ENCODE results near the gene SMIM41. TPM values are rescaled to one million over a fixed set of nuclear protein-coding genes. Genes with fewer than 3 reads are reported as not detected.
A peak's percentile ranks its signal among the peaks of the same experiment; 100 is the strongest.

SMIM41 gene
- total RNA-seq, 1 donor from 2014 or later = 4.3 TPM

- Histone ChIP-seq H3K27ac (no peak overlapping the region), H3K4me1 (peaks cover 42% of the 10 kb centered on the region), H3K4me3 (no peak overlapping the region), H3K9me3 (no peaks in the 10 kb centered on the region), H3K36me3 (no peaks in the 10 kb centered on the region), H3K27me3 (ENCODE audit: low read depth) (peaks cover 6% of the 10 kb centered on the region)
- ATAC-seq (no peak), DNase-seq (no peak)
- intact Hi-C loops (cut with DNase I) = no loop called here
- no peak for TF ChIP-seq CTCF (IDR thresholded peaks at IDR 0.05)
Observed at GRCh38 chr12:52123487-52124186, 44.1 kb downstream of the SMIM41 start.

DNA sequence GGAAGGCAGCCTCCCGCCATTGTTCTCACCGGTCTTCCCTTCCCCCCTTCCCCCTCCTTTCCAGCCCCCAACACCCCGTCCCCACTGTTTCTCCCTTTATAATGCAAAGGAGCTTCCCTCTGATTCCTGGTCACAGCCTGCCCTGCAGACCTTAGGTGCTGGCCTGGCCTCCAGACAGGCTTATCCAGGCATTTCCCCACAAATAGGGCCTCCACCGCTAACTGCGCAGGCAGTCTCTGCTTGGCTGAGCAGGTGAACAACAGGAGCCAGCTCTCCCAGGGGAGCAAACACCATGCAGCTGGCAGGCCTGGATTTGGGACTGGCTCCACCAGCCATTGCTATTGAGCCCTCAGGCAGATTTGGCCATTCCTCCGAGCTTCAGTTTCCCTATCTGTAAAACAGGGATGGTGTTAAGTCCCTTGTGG is 46.0 kb downstream of the SMIM41 start:
- TF ChIP-seq CTCF (IDR thresholded peaks at IDR 0.05) = no peak
- Histone ChIP-seq H3K36me3 (no peaks in the 10 kb centered on the region), H3K27me3 (ENCODE audit: low read depth) (peaks cover 6% of the 10 kb centered on the region), H3K27ac (peak overlapping the region; percentile 87), H3K4me1 (peaks cover 36% of the 10 kb centered on the region), H3K9me3 (no peaks in the 10 kb centered on the region), H3K4me3 (no peak overlapping the region)
- intact Hi-C loops (cut with DNase I) = no loop called here
- DNase-seq = no peak
- no peak for ATAC-seq

GRCh38 chr12:52126050-52126604 is 46.6 kb downstream of the SMIM41 start:
- Histone ChIP-seq H3K4me1 (peaks cover 36% of the 10 kb centered on the region), H3K9me3 (no peaks in the 10 kb centered on the region), H3K36me3 (no peaks in the 10 kb centered on the region), H3K27ac (peak overlapping the region; percentile 87), H3K4me3 (no peak overlapping the region), H3K27me3 (ENCODE audit: low read depth) (peaks cover 6% of the 10 kb centered on the region)
- intact Hi-C loops (cut with DNase I) = no loop called here
- no peak for TF ChIP-seq CTCF (IDR thresholded peaks at IDR 0.05)
- no peak for ATAC-seq
- no peak for DNase-seq

- intact Hi-C loops (cut with DNase I) = no loop called here
- Histone ChIP-seq H3K4me1 (peaks cover 36% of the 10 kb centered on the region), H3K9me3 (no peaks in the 10 kb centered on the region), H3K4me3 (no peak overlapping the region), H3K27me3 (ENCODE audit: low read depth) (no peaks in the 10 kb centered on the region), H3K27ac (peak overlapping the region; percentile 87), H3K36me3 (no peaks in the 10 kb centered on the region)
- ATAC-seq (peak; percentile 62 to 63), DNase-seq (no peak)
- no peak for TF ChIP-seq CTCF (IDR thresholded peaks at IDR 0.05)
Observed at GRCh38 chr12:52126605-52127578, 47.4 kb downstream of the SMIM41 start.

- H3K27me3 ChIP-seq (ENCODE audit: low read depth) = no peaks in the 10 kb centered on the region
- no peak overlapping the region for H3K4me3 ChIP-seq
- no peak for TF ChIP-seq CTCF (IDR thresholded peaks at IDR 0.05)
- H3K4me1 ChIP-seq = peaks cover 36% of the 10 kb centered on the region
- H3K36me3 ChIP-seq = no peaks in the 10 kb centered on the region
- intact Hi-C loops (cut with DNase I) = no loop called here
- H3K9me3 ChIP-seq = no peaks in the 10 kb centered on the region
- H3K27ac ChIP-seq = peak overlapping the region; percentile 87
- DNase-seq (no peak), ATAC-seq (no peak)
Observed at GRCh38 chr12:52127683-52128450, 48.4 kb downstream of the SMIM41 start.

Measured in lower lobe of right lung (tissue), 2 donors.